ENCODE measurements around the gene FLT1.

Gene FLT1

GRCh38 chr13:28494778-28495537, at the start of gene FLT1:
Gene FLT1, minus strand, starts transcription at chr13:28495128. Its CDS starts 285 bp downstream, at chr13:28494843.
- peak in 2 of 4 experiments; percentile 17 to 56 for DNase-seq (ENCODE audit: low read depth in 4 of 4, low spot score in 1 of 4)

GRCh38 chr13:28544026-28544425, 49.1 kb upstream of the FLT1 start:
- no peak for DNase-seq (ENCODE audit: low read depth in 4 of 4, low spot score in 1 of 4)

DNA sequence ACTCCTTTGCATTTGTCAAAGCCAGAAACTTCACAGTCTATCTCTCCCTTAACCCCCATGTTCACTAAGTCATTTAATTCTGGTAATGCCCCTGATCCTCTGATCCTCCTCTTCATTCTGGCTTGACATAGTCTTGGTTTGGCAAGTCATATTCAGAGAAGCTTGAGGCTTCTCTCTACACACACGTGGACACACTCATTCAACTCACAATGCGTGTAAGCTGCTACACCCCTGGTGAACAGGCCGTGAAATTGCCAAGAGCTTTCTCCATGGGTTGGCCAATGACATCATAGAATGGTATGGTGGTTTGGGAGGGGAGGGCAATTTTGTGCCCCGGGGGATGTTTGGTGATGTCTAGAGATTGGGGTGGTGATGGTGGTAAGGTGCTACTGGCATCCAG, 47.9 kb upstream of the FLT1 start:
- no peak for DNase-seq (ENCODE audit: low read depth in 4 of 4, low spot score in 1 of 4)

- no peak for DNase-seq (ENCODE audit: low read depth in 4 of 4, low spot score in 1 of 4)
These were observed 47.0 kb upstream of the FLT1 start for GRCh38 chr13:28541966-28542365.

- DNase-seq (ENCODE audit: low read depth in 4 of 4, low spot score in 1 of 4): no peak
These were observed 45.7 kb upstream of the FLT1 start for GRCh38 chr13:28540612-28541011.

GRCh38 chr13:28539625-28540286, 44.8 kb upstream of the FLT1 start:
- DNase-seq (ENCODE audit: low read depth in 4 of 4, low spot score in 1 of 4): no peak

GRCh38 chr13:28538932-28539331, 44.0 kb upstream of the FLT1 start:
- no peak for DNase-seq (ENCODE audit: low read depth in 4 of 4, low spot score in 1 of 4)

GRCh38 chr13:28537171-28537570, 42.2 kb upstream of the FLT1 start:
- no peak for DNase-seq (ENCODE audit: low read depth in 4 of 4, low spot score in 1 of 4)

DNA sequence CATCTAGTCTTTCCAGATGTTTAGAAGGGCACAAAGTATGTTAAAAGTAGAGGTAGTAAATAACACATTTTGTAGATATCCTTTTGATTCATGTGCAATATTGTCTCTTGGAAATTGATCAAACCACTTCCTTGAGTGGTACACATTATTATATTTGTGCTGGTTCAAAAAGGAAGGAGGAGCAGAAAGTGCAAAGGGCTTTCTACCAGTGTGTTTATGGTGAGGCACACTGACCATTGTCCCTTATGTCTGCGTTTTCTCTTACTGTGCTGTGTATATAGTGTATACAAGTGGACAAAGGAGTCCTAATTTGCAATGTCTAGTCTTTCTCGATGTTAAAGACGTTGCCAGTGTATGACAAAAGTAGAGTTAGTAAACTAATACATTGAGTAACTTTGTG, 41.4 kb upstream of the FLT1 start:
- no peak for DNase-seq (ENCODE audit: low read depth in 4 of 4, low spot score in 1 of 4)

- DNase-seq (ENCODE audit: low read depth in 4 of 4, low spot score in 1 of 4): no peak
These were observed 40.8 kb upstream of the FLT1 start for GRCh38 chr13:28535734-28536133.

DNA sequence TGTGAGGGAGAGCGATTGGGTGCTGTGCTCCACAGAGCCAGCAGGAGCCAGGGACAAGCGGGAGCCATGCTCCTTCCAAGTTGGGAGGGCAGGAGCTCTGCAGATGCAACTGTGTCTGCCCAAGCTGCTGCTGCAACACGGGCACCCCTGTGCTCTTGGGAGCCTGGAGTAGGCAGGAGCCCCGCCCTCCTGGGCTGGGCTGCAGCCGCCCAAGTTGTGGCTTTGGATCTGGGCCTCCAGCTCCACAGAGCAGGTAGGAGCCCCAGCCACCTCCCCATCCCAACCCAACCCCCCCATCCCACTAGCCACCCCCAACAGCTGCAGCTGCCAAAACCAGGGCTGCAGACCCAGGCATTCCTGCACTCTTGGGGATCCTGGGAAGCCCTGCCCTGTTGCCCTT, 39.9 kb upstream of the FLT1 start:
- DNase-seq (ENCODE audit: low read depth in 4 of 4, low spot score in 1 of 4): no peak

GRCh38 chr13:28534210-28534609, 39.3 kb upstream of the FLT1 start:
- no peak for DNase-seq (ENCODE audit: low read depth in 4 of 4, low spot score in 1 of 4)

DNA sequence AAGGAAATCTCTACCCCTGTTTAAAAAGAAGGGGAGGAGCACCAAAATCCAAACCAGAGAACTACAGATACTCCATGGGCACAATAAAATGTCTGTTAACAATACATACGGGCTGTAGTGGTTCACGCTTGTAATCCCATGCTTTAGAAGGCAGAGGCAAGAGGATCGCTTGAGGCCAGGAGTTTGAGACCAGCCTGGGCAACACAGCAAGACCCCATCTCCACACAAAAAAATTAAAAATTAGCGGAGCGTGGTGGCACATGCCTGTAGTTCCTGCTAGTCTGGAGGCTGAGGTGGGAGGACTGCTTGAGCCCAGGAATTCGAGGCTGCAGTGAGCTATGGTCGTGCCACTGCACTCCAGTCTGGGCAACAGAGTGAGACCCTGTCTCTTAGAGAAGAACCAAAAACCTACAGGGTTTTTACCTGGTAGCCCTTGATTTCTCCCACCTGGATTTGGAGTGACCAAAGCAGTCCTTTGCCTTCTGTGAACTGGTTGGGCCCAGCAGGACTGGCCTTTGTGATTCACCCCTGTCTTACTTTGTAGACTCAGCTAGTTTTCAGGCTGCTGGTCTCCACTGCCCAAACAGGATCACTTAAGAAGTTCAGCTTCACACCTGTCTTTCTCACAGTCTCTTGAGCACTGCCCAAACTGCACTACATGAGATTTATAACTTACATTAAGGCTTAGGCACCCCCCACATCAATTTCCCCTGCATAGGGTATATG, 38.7 kb upstream of the FLT1 start:
- DNase-seq (ENCODE audit: low read depth in 4 of 4, low spot score in 1 of 4): no peak

GRCh38 chr13:28533125-28533436, 38.2 kb upstream of the FLT1 start:
- DNase-seq (ENCODE audit: low read depth in 4 of 4, low spot score in 1 of 4): no peak

GRCh38 chr13:28532388-28533124, 37.6 kb upstream of the FLT1 start:
- DNase-seq (ENCODE audit: low read depth in 4 of 4, low spot score in 1 of 4): no peak

- DNase-seq (ENCODE audit: low read depth in 4 of 4, low spot score in 1 of 4): no peak
These were observed 37.0 kb upstream of the FLT1 start for GRCh38 chr13:28531845-28532387.

- DNase-seq (ENCODE audit: low read depth in 4 of 4, low spot score in 1 of 4): no peak
These were observed 36.3 kb upstream of the FLT1 start for GRCh38 chr13:28531077-28531844.

- DNase-seq (ENCODE audit: low read depth in 4 of 4, low spot score in 1 of 4): no peak
These were observed 35.8 kb upstream of the FLT1 start for GRCh38 chr13:28530729-28531076.

DNA sequence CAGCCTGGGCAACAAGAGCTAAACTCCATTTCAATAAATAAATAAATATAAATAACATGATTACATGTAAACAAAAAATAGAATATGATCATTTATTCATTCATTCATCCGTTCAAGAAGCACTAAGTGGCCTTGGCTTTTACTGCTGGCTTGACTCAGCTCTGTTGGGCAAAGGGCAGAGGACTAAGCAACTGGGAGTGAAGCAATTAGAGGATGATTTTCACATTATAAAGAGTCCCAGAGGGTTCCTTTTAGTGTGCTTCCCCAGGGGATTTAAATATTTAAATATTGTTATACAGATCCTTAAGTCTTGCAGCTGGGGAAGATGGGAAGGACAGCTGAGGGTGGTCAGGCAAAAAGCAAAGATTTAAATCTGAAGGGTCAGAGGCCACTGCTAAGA, 34.9 kb upstream of the FLT1 start:
- DNase-seq (ENCODE audit: low read depth in 4 of 4, low spot score in 1 of 4): no peak

DNA sequence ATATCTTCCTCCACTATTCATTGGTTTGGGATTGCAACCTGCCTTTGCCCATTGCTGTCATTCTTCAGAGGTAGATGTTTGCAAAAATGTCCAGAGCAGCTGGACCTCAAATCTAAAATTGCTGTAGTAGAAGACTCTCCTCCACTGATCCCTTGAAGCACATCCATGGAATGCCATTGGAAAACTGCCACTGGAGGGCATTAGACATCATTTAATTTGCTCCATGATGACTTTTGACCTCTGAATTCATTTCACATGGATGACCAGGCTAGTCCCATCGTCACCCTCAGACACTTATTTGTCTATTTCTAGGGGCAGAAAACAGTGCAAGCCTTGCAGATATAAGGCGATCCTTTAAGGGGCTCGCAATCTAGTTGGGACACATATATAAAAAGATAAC, 33.9 kb upstream of the FLT1 start:
- no peak for DNase-seq (ENCODE audit: low read depth in 4 of 4, low spot score in 1 of 4)

DNA sequence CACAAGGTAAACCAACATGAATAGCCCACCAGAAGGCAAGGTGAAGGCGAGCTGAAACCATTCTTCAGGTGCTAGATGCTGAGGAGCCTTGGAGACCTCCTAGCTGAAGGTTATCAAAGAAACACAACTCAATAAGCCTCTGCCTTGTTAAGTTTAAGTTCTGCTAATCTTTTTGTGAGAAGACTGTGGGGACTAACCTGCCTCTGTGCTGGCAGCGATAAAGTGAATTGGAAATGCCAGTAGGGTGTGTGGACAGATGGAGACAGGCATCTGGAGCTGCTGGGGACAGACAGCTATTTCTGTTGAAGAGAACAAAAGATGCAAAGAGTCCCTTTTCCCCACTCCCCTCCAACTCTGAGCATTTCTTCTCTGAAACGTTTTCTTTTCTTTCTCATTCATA, 33.5 kb upstream of the FLT1 start:
- DNase-seq (ENCODE audit: low read depth in 4 of 4, low spot score in 1 of 4): no peak

Measured in stimulated activated CD4-positive, alpha-beta T cell treated with anti-CD3 and anti-CD28 coated beads, Interleukin-1b, Interleukin-23, amount 100 ng/mL, for 24 hours (primary cell).